Measurements from ENCODE around the gene OR2F1.

Gene OR2F1

DNA sequence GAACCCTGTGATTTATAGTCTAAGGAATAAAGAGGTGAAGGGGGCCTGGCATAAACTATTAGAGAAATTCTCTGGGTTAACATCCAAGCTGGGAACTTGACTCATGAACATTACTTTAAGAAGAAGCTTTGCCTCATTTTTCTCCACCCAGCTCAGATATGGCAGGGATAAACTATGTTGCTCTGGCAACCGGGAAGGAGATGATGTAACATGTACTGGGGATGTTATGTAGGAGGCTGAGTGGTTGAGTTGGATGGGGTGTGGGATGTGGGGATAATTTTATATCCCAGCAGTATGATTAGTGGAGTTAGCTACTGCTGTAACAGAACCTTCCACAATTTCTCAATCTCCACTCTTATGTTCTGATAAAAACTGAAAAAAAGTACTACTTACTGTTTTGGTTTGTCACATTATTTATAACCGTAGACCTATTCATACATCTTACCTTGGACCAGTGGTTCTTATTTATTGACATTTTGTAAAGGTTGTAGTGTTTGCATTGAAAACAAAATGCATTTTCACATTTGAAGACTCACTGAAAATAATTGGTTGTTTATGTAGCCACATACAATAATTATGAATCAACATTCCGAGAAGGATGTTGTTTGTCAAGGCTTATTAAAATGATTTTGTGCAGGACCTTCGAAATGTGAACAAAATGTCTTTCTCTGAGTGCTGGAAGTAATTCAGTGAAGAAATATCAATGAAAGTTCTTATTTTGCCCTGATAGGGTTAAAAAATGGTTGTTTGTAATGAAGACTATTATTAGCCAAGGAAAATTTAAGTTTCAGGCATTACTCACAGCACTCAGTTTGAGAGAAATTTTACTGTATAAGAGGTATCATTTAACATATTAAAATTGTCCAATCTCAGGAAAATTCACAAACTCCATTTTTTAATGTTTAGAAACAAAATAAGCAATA is 18.3 kb upstream of the OR2F1 start:
- TF ChIP-seq, protein P1, sequence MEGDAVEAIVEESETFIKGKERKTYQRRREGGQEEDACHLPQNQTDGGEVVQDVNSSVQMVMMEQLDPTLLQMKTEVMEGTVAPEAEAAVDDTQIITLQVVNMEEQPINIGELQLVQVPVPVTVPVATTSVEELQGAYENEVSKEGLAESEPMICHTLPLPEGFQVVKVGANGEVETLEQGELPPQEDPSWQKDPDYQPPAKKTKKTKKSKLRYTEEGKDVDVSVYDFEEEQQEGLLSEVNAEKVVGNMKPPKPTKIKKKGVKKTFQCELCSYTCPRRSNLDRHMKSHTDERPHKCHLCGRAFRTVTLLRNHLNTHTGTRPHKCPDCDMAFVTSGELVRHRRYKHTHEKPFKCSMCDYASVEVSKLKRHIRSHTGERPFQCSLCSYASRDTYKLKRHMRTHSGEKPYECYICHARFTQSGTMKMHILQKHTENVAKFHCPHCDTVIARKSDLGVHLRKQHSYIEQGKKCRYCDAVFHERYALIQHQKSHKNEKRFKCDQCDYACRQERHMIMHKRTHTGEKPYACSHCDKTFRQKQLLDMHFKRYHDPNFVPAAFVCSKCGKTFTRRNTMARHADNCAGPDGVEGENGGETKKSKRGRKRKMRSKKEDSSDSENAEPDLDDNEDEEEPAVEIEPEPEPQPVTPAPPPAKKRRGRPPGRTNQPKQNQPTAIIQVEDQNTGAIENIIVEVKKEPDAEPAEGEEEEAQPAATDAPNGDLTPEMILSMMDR (IDR thresholded peaks at IDR 0.05; ENCODE audit: extremely low read depth, missing control alignments): no peak
- no peak for DNase-seq (ENCODE audit: low spot score)

DNA sequence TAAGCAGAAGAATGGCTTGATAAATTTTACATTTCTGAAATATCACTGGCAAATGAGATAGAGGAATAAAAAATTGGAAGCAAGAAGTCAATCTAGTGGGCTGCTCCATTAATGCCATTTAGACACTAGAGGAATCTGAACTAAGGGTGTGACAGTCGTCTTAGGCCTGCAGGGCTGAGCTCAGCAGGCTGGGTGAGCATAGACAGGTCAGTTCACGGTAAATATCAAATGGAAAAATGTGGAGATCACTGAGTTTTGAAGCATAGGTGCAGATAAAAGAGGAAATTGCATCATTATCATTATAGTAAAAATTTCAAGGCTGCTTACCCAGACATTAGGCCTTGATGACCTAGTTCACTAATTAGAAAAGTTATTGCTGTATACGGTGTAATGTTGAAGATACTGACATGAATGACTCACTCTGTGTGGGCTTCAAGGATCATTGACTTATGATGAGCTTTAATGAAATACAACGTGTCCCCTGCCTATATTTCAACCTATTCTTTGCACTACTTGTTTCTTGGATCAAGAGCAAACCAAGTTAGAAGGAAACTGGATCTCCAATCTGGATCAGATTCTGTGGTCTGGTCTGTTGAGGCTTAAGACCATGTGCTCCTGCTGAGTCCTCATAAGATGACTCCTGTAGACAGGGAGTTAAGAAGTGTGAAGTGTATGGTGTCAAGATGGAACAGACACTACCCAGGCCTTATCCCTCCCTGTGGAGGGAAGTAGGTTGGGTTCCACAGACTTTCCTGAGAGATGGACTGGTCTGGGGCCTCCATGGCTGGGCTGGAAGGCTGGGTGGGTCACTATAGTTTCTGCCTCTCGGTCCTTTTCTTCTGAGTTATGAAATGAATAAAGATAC is 16.0 kb upstream of the OR2F1 start:
- DNase-seq (ENCODE audit: low spot score): no peak
- TF ChIP-seq, protein P1 (IDR thresholded peaks at IDR 0.05; ENCODE audit: extremely low read depth, missing control alignments): no peak

DNA sequence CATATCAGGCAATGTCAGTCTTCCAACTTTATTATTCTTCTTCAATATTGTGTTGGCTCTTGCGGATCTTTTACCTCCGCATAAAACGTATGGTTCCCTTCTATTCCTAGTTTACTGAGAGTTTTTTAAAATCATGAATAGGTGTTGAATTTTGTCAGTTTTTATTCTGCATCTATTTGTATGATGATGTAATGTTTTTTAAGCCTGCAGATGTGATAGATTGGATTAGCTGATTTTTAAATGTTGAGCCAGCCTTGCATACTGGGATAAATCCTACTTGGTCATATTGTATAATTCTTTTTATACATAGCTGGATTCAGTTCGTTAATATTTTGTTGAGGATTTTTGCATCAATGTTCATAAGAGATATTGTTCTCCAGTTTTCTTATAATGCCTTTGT is 9.2 kb upstream of the OR2F1 start:
- DNase-seq (ENCODE audit: low spot score): no peak
- TF ChIP-seq, protein P1 (IDR thresholded peaks at IDR 0.05; ENCODE audit: extremely low read depth, missing control alignments): no peak

DNA sequence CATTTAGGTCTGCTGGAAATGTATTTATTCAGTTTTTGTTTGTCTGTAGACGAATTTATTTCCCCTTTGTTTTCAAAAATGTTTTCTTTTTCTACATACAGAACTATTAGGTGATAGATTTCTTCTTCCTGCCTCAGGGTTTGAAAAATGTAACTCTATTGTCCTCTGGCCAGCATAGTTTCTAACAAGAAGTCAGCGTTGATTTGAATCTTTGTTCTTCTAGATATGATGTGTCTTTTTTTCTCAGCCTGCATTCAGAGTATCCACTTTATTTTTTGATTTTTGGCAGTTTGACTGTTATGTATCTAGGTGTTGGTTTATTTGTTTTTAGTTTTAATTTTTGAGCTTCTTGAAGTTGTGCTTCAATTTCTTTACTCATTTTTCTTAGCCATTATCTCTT is 7.5 kb upstream of the OR2F1 start:
- no peak for DNase-seq (ENCODE audit: low spot score)
- TF ChIP-seq, protein P1 (IDR thresholded peaks at IDR 0.05; ENCODE audit: extremely low read depth, missing control alignments): no peak

DNA sequence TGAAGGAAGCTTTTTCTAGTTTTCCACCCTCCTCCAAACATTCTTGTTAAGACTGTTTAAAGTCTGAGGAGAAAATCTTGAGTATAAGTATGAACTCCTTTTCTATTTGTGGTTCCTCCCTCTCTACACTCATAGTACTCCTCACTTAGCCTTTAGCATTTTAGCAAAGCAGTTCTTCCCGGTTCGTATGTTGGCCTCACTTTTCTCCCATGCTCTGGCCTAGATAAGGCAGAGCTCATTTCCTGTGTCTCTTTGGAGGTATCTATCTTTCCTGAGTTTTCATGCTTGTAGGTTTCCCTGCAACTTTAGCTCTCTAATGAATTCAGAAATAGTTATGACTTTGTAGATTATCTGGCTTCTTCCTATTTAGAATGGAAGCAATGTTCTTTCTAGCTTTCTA is 5.9 kb upstream of the OR2F1 start:
- TF ChIP-seq, protein P1 (IDR thresholded peaks at IDR 0.05; ENCODE audit: extremely low read depth, missing control alignments): no peak
- DNase-seq (ENCODE audit: low spot score): no peak

DNA sequence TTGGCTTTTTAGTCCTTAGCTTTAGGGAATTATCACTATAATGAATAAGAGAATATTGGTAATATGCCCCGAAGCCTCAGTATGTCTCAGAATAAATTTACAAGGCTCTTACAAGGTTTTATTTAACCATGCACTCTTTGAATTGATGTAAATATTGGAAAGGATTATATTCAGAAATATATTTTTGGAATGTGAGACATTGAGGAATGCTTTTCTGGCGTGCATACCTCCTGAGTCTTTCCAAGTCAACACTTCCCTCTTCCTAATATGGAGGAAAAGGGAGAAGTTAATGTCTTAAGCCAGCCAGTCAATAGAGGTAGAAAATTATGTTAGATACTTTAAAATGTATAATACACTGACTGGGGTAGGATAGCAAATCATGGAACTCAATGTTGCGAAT is 1.2 kb upstream of the OR2F1 start:
- DNase-seq (ENCODE audit: low spot score): no peak
- TF ChIP-seq, protein P1 (IDR thresholded peaks at IDR 0.05; ENCODE audit: extremely low read depth, missing control alignments): no peak

DNA sequence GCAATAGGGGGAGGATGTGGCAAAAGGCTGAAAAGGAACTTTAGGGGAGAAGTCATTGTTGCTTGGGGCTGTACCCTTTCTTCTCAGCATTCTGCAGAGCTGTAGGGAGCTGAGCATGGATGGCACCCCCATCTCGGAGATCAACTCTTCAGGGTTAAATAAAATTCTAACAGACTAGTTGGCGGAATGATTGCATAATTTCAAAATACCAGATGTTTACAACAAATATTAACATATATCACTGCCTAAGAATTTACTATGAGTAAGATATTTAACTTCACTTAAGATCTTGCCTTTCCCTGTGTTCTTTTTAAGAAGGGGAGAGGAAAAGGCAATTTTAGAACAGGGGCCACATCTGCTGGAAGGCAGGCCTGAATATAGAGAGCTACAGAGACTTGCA is 509 bp upstream of the OR2F1 start:
- TF ChIP-seq, protein P1 (IDR thresholded peaks at IDR 0.05; ENCODE audit: extremely low read depth, missing control alignments): no peak
- DNase-seq (ENCODE audit: low spot score): no peak
